HCT116 (cell line): ENCODE results near the gene ARHGAP42.

Source experiments
- ZBTB33 ChIP-seq: IDR thresholded peaks from 2 replicates; pipeline ENCODE4 v1.6.1; 2011; ENCODE audit warnings: mild to moderate bottlenecking, low read length, moderate library complexity; ENCODE audit not compliant: insufficient replicate concordance; ENCODE audit errors: extremely low read depth
- TF ChIP-seq, protein P1 (sequence below): IDR thresholded peaks from 2 replicates; pipeline ENCODE4 v1.6.1; 2012; ENCODE audit warnings: low read depth

DNA sequence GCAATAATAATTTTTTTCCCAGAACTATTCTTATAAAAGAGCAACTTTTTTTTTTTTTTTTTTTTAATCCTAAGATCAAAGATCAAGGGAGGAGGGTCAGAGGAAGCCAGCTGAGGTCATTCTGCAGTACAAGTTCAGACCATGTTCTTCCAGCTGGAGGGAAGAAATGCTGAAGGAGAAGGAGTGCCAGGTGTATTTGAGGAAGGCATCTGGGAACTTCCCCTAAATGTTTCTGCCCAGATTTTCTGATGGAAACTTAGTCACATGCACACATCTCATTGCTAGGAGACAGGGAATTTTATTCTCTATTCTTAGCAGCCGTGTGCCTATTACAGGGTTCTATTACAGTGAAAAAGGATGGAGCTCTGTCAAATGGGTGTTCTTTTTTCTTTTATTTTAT lies 208.4 kb downstream of the ARHGAP42 start:
- no peak for TF ChIP-seq ZBTB33
- TF ChIP-seq, protein P1, sequence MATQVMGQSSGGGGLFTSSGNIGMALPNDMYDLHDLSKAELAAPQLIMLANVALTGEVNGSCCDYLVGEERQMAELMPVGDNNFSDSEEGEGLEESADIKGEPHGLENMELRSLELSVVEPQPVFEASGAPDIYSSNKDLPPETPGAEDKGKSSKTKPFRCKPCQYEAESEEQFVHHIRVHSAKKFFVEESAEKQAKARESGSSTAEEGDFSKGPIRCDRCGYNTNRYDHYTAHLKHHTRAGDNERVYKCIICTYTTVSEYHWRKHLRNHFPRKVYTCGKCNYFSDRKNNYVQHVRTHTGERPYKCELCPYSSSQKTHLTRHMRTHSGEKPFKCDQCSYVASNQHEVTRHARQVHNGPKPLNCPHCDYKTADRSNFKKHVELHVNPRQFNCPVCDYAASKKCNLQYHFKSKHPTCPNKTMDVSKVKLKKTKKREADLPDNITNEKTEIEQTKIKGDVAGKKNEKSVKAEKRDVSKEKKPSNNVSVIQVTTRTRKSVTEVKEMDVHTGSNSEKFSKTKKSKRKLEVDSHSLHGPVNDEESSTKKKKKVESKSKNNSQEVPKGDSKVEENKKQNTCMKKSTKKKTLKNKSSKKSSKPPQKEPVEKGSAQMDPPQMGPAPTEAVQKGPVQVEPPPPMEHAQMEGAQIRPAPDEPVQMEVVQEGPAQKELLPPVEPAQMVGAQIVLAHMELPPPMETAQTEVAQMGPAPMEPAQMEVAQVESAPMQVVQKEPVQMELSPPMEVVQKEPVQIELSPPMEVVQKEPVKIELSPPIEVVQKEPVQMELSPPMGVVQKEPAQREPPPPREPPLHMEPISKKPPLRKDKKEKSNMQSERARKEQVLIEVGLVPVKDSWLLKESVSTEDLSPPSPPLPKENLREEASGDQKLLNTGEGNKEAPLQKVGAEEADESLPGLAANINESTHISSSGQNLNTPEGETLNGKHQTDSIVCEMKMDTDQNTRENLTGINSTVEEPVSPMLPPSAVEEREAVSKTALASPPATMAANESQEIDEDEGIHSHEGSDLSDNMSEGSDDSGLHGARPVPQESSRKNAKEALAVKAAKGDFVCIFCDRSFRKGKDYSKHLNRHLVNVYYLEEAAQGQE = no peak
